ENCODE results near the gene MLLT6. TPM values are rescaled to one million over a fixed set of nuclear protein-coding genes. Genes with fewer than 3 reads are reported as not detected.

The MLLT6 gene
- total and polyA plus RNA-seq, 8 donors = 80.0 to 143 (median 116) TPM

- Histone ChIP-seq H3K4me1 (peaks cover 10 to 54% of the 10 kb centered on the region in 2 donors), H3K4me3 (peak overlapping the region; percentile 91 to 97), H3K36me3 (peaks cover 0 to 43% of the 10 kb centered on the region in 2 donors), H3K27ac (peak overlapping the region; percentile 76 to 90), H3K27me3 (peaks cover 0 to 36% of the 10 kb centered on the region in 2 donors), H3K9me3 (no peaks in the 10 kb centered on the region)
- DNase-seq (peak in 1 of 4 donors; percentile 80), ATAC-seq (no peak)
- intact Hi-C loops (cut with DNase I) = no loop called here
- TF ChIP-seq, protein P1, sequence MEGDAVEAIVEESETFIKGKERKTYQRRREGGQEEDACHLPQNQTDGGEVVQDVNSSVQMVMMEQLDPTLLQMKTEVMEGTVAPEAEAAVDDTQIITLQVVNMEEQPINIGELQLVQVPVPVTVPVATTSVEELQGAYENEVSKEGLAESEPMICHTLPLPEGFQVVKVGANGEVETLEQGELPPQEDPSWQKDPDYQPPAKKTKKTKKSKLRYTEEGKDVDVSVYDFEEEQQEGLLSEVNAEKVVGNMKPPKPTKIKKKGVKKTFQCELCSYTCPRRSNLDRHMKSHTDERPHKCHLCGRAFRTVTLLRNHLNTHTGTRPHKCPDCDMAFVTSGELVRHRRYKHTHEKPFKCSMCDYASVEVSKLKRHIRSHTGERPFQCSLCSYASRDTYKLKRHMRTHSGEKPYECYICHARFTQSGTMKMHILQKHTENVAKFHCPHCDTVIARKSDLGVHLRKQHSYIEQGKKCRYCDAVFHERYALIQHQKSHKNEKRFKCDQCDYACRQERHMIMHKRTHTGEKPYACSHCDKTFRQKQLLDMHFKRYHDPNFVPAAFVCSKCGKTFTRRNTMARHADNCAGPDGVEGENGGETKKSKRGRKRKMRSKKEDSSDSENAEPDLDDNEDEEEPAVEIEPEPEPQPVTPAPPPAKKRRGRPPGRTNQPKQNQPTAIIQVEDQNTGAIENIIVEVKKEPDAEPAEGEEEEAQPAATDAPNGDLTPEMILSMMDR (IDR thresholded peaks at IDR 0.05) = no peak
Observed at GRCh38 chr17:38753071-38753506, 48.0 kb downstream of the MLLT6 start.

- peaks cover 0 to 100% of the 10 kb centered on the region in 2 donors for H3K36me3 ChIP-seq
Observed at GRCh38 chr17:38761612-38762011, 56.5 kb downstream of the MLLT6 start.

DNA sequence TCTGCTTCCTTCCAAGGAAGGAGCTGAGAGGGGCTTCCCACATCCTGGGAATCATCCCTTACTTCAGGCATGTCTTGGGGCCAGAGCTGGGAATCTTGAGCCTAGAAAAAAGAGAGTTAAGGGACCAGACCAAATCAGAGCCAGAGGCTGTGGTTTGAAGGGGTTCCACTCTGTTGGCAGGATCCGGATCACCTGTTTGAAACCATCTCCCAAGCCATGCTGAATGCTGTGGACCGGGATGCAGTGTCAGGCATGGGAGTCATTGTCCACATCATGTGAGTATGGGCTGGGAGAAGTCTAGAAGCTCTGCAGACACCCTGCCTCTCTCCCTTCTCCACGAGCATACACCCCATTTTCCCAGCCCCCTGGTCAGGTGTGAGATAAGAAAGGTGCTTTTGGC lies 57.2 kb downstream of the MLLT6 start:
- TF ChIP-seq, protein P1 (IDR thresholded peaks at IDR 0.05) = no peak
- Histone ChIP-seq H3K27ac (no peak overlapping the region), H3K9me3 (no peaks in the 10 kb centered on the region), H3K4me3 (no peak overlapping the region), H3K27me3 (no peaks in the 10 kb centered on the region), H3K4me1 (peaks cover 0 to 3% of the 10 kb centered on the region in 2 donors), H3K36me3 (peaks cover 0 to 100% of the 10 kb centered on the region in 2 donors)
- DNase-seq (no peak), ATAC-seq (no peak)
- intact Hi-C loops (cut with DNase I) = no loop called here

More at GRCh38 chr17:38761612-38762011, 56.5 kb downstream of the MLLT6 start:
- intact Hi-C loops (cut with DNase I) = no loop called here
- no peak for DNase-seq
- TF ChIP-seq, protein P1 (IDR thresholded peaks at IDR 0.05) = no peak
- ATAC-seq = no peak
- no peak overlapping the region for H3K27ac ChIP-seq
- H3K27me3 ChIP-seq = no peaks in the 10 kb centered on the region
- peaks cover 0 to 3% of the 10 kb centered on the region in 2 donors for H3K4me1 ChIP-seq
- no peaks in the 10 kb centered on the region for H3K9me3 ChIP-seq
- H3K4me3 ChIP-seq = no peak overlapping the region

GRCh38 chr17:38766341-38766740 lies 61.3 kb downstream of the MLLT6 start:
- intact Hi-C loops (cut with DNase I) = no loop called here
- Histone ChIP-seq H3K27ac (no peak overlapping the region), H3K4me3 (no peak overlapping the region), H3K4me1 (peaks cover 2 to 11% of the 10 kb centered on the region in 2 donors), H3K27me3 (no peaks in the 10 kb centered on the region), H3K9me3 (no peaks in the 10 kb centered on the region), H3K36me3 (peaks cover 0 to 100% of the 10 kb centered on the region in 2 donors)
- ATAC-seq (no peak), DNase-seq (no peak)
- TF ChIP-seq, protein P1 (IDR thresholded peaks at IDR 0.05) = no peak

GRCh38 chr17:38768417-38768816 lies 63.3 kb downstream of the MLLT6 start:
- intact Hi-C loops (cut with DNase I) = no loop called here
- Histone ChIP-seq H3K4me3 (no peak overlapping the region), H3K27me3 (no peaks in the 10 kb centered on the region), H3K4me1 (peaks cover 2 to 11% of the 10 kb centered on the region in 2 donors), H3K36me3 (peaks cover 0 to 100% of the 10 kb centered on the region in 2 donors), H3K27ac (peak overlapping the region in 1 of 2 donors; percentile 33), H3K9me3 (no peaks in the 10 kb centered on the region)
- TF ChIP-seq, protein P1 (IDR thresholded peaks at IDR 0.05) = no peak
- ATAC-seq (peak; percentile 59), DNase-seq (peak in 1 of 4 donors; percentile 40)
